Astrocyte (in vitro differentiated cells and primary cell): Measurements from ENCODE around the gene DIP2C. TPM values are rescaled to one million over a fixed set of nuclear protein-coding genes. Genes with fewer than 3 reads are reported as not detected.

Experiments used
- DNase-seq: peaks from one replicate; pipeline ENCODE4 v3.0.0-alpha.2; 2010; ENCODE audit warnings: low read depth
- FAIRE-seq: peaks from 2 replicates; lab custom pipeline; 2011; peaks lifted over from hg19 to GRCh38; lab: Jason Lieb, UNC
- H2AFZ ChIP-seq: 2 replicates; pipeline ENCODE4 v1.6.0; 2012; ENCODE audit warnings: low read depth, low read length, inconsistent platforms
- H3K27ac ChIP-seq: 2 replicates; pipeline ENCODE4 v1.5.1; 2011; ENCODE audit warnings: low read depth, low read length, inconsistent platforms
- H3K27me3 ChIP-seq: 2 replicates; pipeline ENCODE4 v1.6.0; 2011; ENCODE audit warnings: low read length, inconsistent platforms; ENCODE audit not compliant: insufficient read depth
- H3K36me3 ChIP-seq: 2 replicates; pipeline ENCODE4 v1.5.1; 2011; ENCODE audit warnings: low read length, inconsistent platforms; ENCODE audit not compliant: insufficient read depth
- H3K4me1 ChIP-seq: 2 replicates; pipeline ENCODE4 v1.5.1; 2011; ENCODE audit warnings: low read length, inconsistent platforms; ENCODE audit not compliant: insufficient read depth
- H3K4me2 ChIP-seq: 2 replicates; pipeline ENCODE4 v1.6.0; 2012; ENCODE audit warnings: low read length, inconsistent platforms
- H3K4me3 ChIP-seq: 2 replicates; pipeline ENCODE4 v1.5.1; 2011; ENCODE audit warnings: low read depth, mild to moderate bottlenecking, low read length, inconsistent platforms; ENCODE audit not compliant: insufficient read depth
- H3K79me2 ChIP-seq: 2 replicates; pipeline ENCODE4 v1.6.0; 2012; ENCODE audit warnings: mild to moderate bottlenecking, low read length, inconsistent platforms; ENCODE audit not compliant: insufficient read depth
- H3K9ac ChIP-seq: 2 replicates; pipeline ENCODE4 v1.6.0; 2012; ENCODE audit warnings: mild to moderate bottlenecking, low read length, inconsistent platforms
- H3K9me3 ChIP-seq: 2 replicates; pipeline ENCODE4 v1.5.1; 2012; ENCODE audit warnings: low read depth, mild to moderate bottlenecking, low read length, inconsistent platforms; ENCODE audit not compliant: insufficient read depth
- H4K20me1 ChIP-seq: 2 replicates; pipeline ENCODE4 v1.6.0; 2012; ENCODE audit warnings: low read length, inconsistent platforms; ENCODE audit not compliant: insufficient read depth
- H3K27ac Mint-ChIP-seq: one replicate; pipeline ENCODE4 v1.8.0; 2021; ENCODE audit warnings: mild to moderate bottlenecking, mixed read lengths; ENCODE audit not compliant: unreplicated experiment
- H3K27me3 Mint-ChIP-seq: one replicate; pipeline ENCODE4 v1.8.0; 2021; ENCODE audit warnings: low read depth, mixed read lengths; ENCODE audit not compliant: unreplicated experiment
- H3K36me3 Mint-ChIP-seq: one replicate; pipeline ENCODE4 v1.8.0; 2021; ENCODE audit warnings: low read depth, mixed read lengths; ENCODE audit not compliant: unreplicated experiment
- H3K4me1 Mint-ChIP-seq: one replicate; pipeline ENCODE4 v1.8.0; 2021; ENCODE audit warnings: low read depth, mixed read lengths; ENCODE audit not compliant: unreplicated experiment
- H3K4me3 Mint-ChIP-seq: one replicate; pipeline ENCODE4 v1.8.0; 2021; ENCODE audit warnings: mild to moderate bottlenecking, moderate library complexity, mixed read lengths; ENCODE audit not compliant: unreplicated experiment
- H3K9me3 Mint-ChIP-seq: one replicate; pipeline ENCODE4 v1.8.0; 2021; ENCODE audit warnings: mild to moderate bottlenecking, mixed read lengths; ENCODE audit not compliant: unreplicated experiment
- CTCF ChIP-seq: IDR thresholded peaks from 2 replicates; pipeline ENCODE4 v1.5.1; 2011; ENCODE audit warnings: low read depth, mild to moderate bottlenecking, inconsistent platforms, low read length, moderate library complexity; ENCODE audit not compliant: insufficient read depth
- EZH2 ChIP-seq: IDR thresholded peaks from 2 replicates; pipeline ENCODE4 v1.6.1; 2012; ENCODE audit warnings: mild to moderate bottlenecking, low read length, inconsistent platforms; ENCODE audit not compliant: insufficient read depth
- total RNA-seq: library from RNA; stranded (reverse); gene quantifications from 2 replicates; pipeline ENCODE4 v1.2.1, GENCODE V29; 2021

The DIP2C gene
- total RNA-seq, 1 donor from 2014 or later: 27.3 TPM

GRCh38 chr10:692682-693351 lies 3.3 kb upstream of the DIP2C start:
- DNase-seq (no peak), FAIRE-seq (no peak)
- no peaks in the 10 kb centered on the region for H3K27me3 ChIP-seq
- H3K9ac ChIP-seq: no peak overlapping the region
- H3K79me2 ChIP-seq: peaks cover 15% of the 10 kb centered on the region
- H3K4me1 ChIP-seq: peaks cover 19% of the 10 kb centered on the region
- no peaks in the 10 kb centered on the region for H3K9me3 Mint-ChIP-seq
- H3K27ac Mint-ChIP-seq: no peak overlapping the region
- peaks cover 3% of the 10 kb centered on the region for H3K36me3 Mint-ChIP-seq
- peaks cover 9% of the 10 kb centered on the region for H4K20me1 ChIP-seq
- peaks cover 27% of the 10 kb centered on the region for H3K4me1 Mint-ChIP-seq
- H3K4me3 ChIP-seq: no peak overlapping the region
- H3K27ac ChIP-seq: no peak overlapping the region
- no peak overlapping the region for H2AFZ ChIP-seq
- H3K27me3 Mint-ChIP-seq: peaks cover 11% of the 10 kb centered on the region
- H3K4me3 Mint-ChIP-seq: no peak overlapping the region
- no peaks in the 10 kb centered on the region for H3K9me3 ChIP-seq
- H3K4me2 ChIP-seq: peak overlapping the region; percentile 70
- TF ChIP-seq CTCF (no peak), EZH2 (no peak)
- H3K36me3 ChIP-seq: no peaks in the 10 kb centered on the region

- no peaks in the 10 kb centered on the region for H3K9me3 Mint-ChIP-seq
Measured at GRCh38 chr10:691216-691615, 1.7 kb upstream of the DIP2C start.

More at GRCh38 chr10:691216-691615, 1.7 kb upstream of the DIP2C start:
- no peak overlapping the region for H3K27ac Mint-ChIP-seq
- peaks cover 36% of the 10 kb centered on the region for H3K4me1 Mint-ChIP-seq
- Histone ChIP-seq H3K79me2 (peaks cover 31% of the 10 kb centered on the region), H3K9ac (no peak overlapping the region), H3K4me3 (no peak overlapping the region), H3K36me3 (no peaks in the 10 kb centered on the region), H3K27me3 (no peaks in the 10 kb centered on the region), H3K27ac (no peak overlapping the region), H3K4me2 (no peak overlapping the region), H3K4me1 (peaks cover 19% of the 10 kb centered on the region), H3K9me3 (no peaks in the 10 kb centered on the region), H2AFZ (no peak overlapping the region), H4K20me1 (peaks cover 25% of the 10 kb centered on the region)
- DNase-seq: no peak
- peaks cover 3% of the 10 kb centered on the region for H3K27me3 Mint-ChIP-seq
- peak overlapping the region; percentile 69 for H3K4me3 Mint-ChIP-seq
- H3K36me3 Mint-ChIP-seq: peaks cover 3% of the 10 kb centered on the region
- no peak for TF ChIP-seq CTCF
- no peak for TF ChIP-seq EZH2
- no peak for FAIRE-seq
